Sigmoid colon (tissue), 7 donors: ENCODE results near the gene SNRNP200. TPM values are rescaled to one million over a fixed set of nuclear protein-coding genes. Genes with fewer than 3 reads are reported as not detected.

Experiments
- DNase-seq: peaks from one replicate; pipeline ENCODE4 v3.0.0-alpha.2; 2019
- H3K27ac ChIP-seq, 4 donors: fragments of 200-600 bp; sonication (generic); one replicate each; pipeline ENCODE4 v1.5.1; 2016 to 2019; ENCODE audit warnings: mild to moderate bottlenecking in 1 of 4
- H3K27me3 ChIP-seq, 3 donors: fragments of 200-600 bp; sonication (generic); one replicate each; pipeline ENCODE4 v1.5.1; 2019; ENCODE audit warnings: mild to moderate bottlenecking in 1 of 3
- H3K36me3 ChIP-seq, 4 donors: fragments of 200-600 bp; sonication (generic); one replicate each; pipeline ENCODE4 v1.5.1; 2016 to 2019
- H3K4me1 ChIP-seq, 4 donors: fragments of 200-600 bp; sonication (generic); one replicate each; pipeline ENCODE4 v1.5.1; 2017 to 2019
- H3K4me3 ChIP-seq, 4 donors: fragments of 200-600 bp; sonication (generic); one replicate each; pipeline ENCODE4 v1.5.1; 2017 to 2019; ENCODE audit warnings: mild to moderate bottlenecking in 2 of 4, moderate library complexity in 1 of 4
- H3K9me3 ChIP-seq, 4 donors: fragments of 200-600 bp in 3 of 4; sonication (generic) in 3 of 4; one replicate each; pipeline versions ENCODE4 v1.5.1 to v1.6.1; 2013 to 2019
- CTCF ChIP-seq, 4 experiments: fragments of 450-650 bp in 3 of 4; fragments of 200-600 bp in 1 of 4; IDR thresholded peaks; one replicate each; pipeline ENCODE4 v1.5.1; 2016 to 2019; ENCODE audit warnings: antibody characterized with exemption in 4 of 4, mild to moderate bottlenecking in 3 of 4, moderate library complexity in 2 of 4
- EP300 ChIP-seq, 4 donors: sonication (generic); formaldehyde crosslinking; IDR thresholded peaks; one replicate each; pipeline ENCODE4 v1.6.1; 2017; ENCODE audit warnings: antibody characterized with exemption in 4 of 4
- POLR2A ChIP-seq, 2 donors: fragments of 450-650 bp; IDR thresholded peaks; one replicate each; pipeline ENCODE4 v1.6.1; 2016; ENCODE audit warnings: antibody characterized with exemption in 2 of 2, mild to moderate bottlenecking in 2 of 2, moderate library complexity in 2 of 2
- POLR2AphosphoS5 ChIP-seq, 4 donors: sonication (generic); formaldehyde crosslinking; IDR thresholded peaks; one replicate each; pipeline ENCODE4 v1.6.1; 2017; ENCODE audit warnings: antibody characterized with exemption in 4 of 4
- WGBS, 2 donors: extraction: QIAGEN DNeasy Blood & Tissue Kit; methylation state at CpG; one replicate each; pipeline ENCODE4 v1.1.7; 2013; 5-methylcytosine and 5-hydroxymethylcytosine counted together
- intact Hi-C: fragments of 100-400 bp; cut with DNase I; formaldehyde crosslinking; loops from one replicate; pipeline ENCODE4 v1.15.1; 2023
- polyA plus RNA-seq, 3 donors: library from polyadenylated mRNA; stranded (reverse); fragments of 200-250 nt; gene quantifications; one replicate each; pipeline ENCODE4 v1.2.3, GENCODE V29; 2013
- total RNA-seq, 4 donors: library from RNA; depleted of rRNA; stranded (reverse); fragments of >200 nt; gene quantifications; one replicate each; pipeline ENCODE4 v1.1.0, GENCODE V29; 2016
- donor health status: healthy with polysubstance abuse.
- donor health status: Bipolar disorder and iron deficiency.
- donor health status: healthy.

The SNRNP200 gene
- total RNA-seq (10 to 100 TPM; 69.4 to 86.1 (median 79.2) TPM), polyA plus RNA-seq (10 to 100 TPM; 26.8 to 86.5 (median 31.8) TPM)

GRCh38 chr2:96305091-96305978 lies at the start of gene SNRNP200:
SNRNP200 (minus strand) TSS chr2:96305546; CDS start chr2:96305437, 109 bp downstream.
- H3K36me3 ChIP-seq, result peaks cover 26 to 31% (median 29%) of the 10 kb centered on the region in 4 donors
- peak within 1 kb of the TSS; percentile 84 to 88 (median 85) for H3K27ac ChIP-seq
- intact Hi-C loops, result loop anchor here (2.0 kb wide), 2 partner anchors 29 to 39 kb away; partner anchors contain the start of genes CIAO1 and NCAPH
- DNase-seq, result peak; percentile 93
- H3K9me3 ChIP-seq, result no peaks in the 10 kb centered on the region
- TF ChIP-seq POLR2A (IDR thresholded peaks at IDR 0.05), result peak; percentile 77 to 84
- no peak for TF ChIP-seq EP300 (IDR thresholded peaks at IDR 0.05)
- peak; percentile 91 to 96 (median 94) for TF ChIP-seq POLR2AphosphoS5 (IDR thresholded peaks at IDR 0.05)
- no peak for TF ChIP-seq CTCF (IDR thresholded peaks at IDR 0.05)
- WGBS, 2 donors, result 1% methylated on average over 61 of the region's 61 CpGs
- peak within 1 kb of the TSS; percentile 79 to 98 (median 87) for H3K4me3 ChIP-seq
- no peaks in the 10 kb centered on the region for H3K27me3 ChIP-seq
- peaks cover 0 to 39% (median 15%) of the 10 kb centered on the region in 4 donors for H3K4me1 ChIP-seq

DNA sequence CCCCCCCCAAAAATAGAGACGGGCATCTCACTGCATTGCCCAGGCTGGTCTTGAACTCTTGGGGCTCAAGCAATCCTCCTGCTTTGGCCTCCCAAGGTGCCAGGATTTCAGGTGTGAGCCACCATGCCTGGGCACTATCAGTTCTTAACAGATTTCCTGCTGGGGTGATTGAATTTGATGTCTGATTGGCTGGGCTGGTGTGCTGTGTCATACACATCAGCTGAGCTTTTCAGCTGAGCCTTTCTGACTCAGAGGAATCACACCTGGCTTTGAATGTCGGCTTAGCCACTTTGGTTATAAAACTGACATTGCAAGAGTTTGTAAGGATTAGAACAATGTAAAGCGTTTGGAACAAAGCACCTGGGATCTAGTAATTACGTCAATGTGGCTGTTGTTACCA lies 49.1 kb upstream of the SNRNP200 start:
- Histone ChIP-seq H3K27ac (peak overlapping the region in 1 of 4 donors; percentile 54), H3K4me3 (no peak overlapping the region), H3K36me3 (no peaks in the 10 kb centered on the region), H3K4me1 (no peaks in the 10 kb centered on the region), H3K9me3 (no peaks in the 10 kb centered on the region), H3K27me3 (no peaks in the 10 kb centered on the region)
- DNase-seq, result no peak
- 87 to 92% methylated on average over 4 of the region's 4 CpGs for WGBS, 2 donors
- TF ChIP-seq POLR2A (IDR thresholded peaks at IDR 0.05), result no peak
- TF ChIP-seq CTCF (IDR thresholded peaks at IDR 0.05), result no peak
- TF ChIP-seq EP300 (IDR thresholded peaks at IDR 0.05), result no peak
- no peak for TF ChIP-seq POLR2AphosphoS5 (IDR thresholded peaks at IDR 0.05)
- intact Hi-C loops, result no loop called here

GRCh38 chr2:96353606-96354101 lies 48.3 kb upstream of the SNRNP200 start:
- Histone ChIP-seq H3K27ac (peak overlapping the region in 2 of 4 donors; percentile 18 to 54), H3K4me3 (no peak overlapping the region), H3K27me3 (no peaks in the 10 kb centered on the region), H3K9me3 (no peaks in the 10 kb centered on the region), H3K36me3 (no peaks in the 10 kb centered on the region), H3K4me1 (no peaks in the 10 kb centered on the region)
- TF ChIP-seq CTCF (IDR thresholded peaks at IDR 0.05), result no peak
- intact Hi-C loops, result no loop called here
- DNase-seq, result no peak
- 84 to 90% methylated on average over 4 of the region's 4 CpGs for WGBS, 2 donors

DNA sequence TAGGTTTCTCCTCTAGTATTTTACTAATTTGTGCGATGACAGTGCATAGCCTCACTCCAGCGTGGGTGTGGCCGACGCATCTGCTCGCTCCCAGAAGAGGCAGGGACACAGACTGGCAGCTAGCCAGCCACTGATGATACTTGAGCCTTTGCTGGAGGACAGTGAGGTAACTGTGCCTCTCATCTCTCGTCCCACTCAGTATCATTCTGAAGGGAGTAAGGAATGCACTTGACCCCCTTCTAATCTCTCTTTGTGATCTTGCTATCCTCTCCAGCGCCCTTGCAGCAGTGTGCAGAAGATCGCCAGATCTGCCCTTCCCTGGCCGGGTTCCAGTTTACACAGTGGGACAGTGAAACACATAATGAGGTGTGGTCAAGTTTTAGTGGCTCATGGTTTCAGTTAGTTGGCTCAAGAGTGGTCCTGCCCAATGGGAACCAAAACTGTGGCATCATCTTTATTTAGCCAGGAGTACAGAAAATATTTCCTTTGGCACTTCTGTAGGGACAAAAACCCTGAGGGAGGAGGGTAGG lies 47.8 kb upstream of the SNRNP200 start:
- intact Hi-C loops, result no loop called here
- no peak for TF ChIP-seq CTCF (IDR thresholded peaks at IDR 0.05)
- no peak for TF ChIP-seq EP300 (IDR thresholded peaks at IDR 0.05)
- no peak for TF ChIP-seq POLR2A (IDR thresholded peaks at IDR 0.05)
- H3K9me3 ChIP-seq, result no peaks in the 10 kb centered on the region
- no peak overlapping the region for H3K4me3 ChIP-seq
- no peaks in the 10 kb centered on the region for H3K4me1 ChIP-seq
- no peak for DNase-seq
- H3K27me3 ChIP-seq, result no peaks in the 10 kb centered on the region
- WGBS, 2 donors, result 48 to 77% methylated on average over 9 of the region's 9 CpGs
- no peaks in the 10 kb centered on the region for H3K36me3 ChIP-seq
- H3K27ac ChIP-seq, result peak overlapping the region in 2 of 4 donors; percentile 18 to 54
